Thyroid gland (tissue), 4 donors: ENCODE data around the gene LARP6.

Source experiments
- POLR2A ChIP-seq, 2 donors: fragments of 450-650 bp; IDR thresholded peaks; one replicate each; pipeline ENCODE4 v1.6.1; 2017; ENCODE audit warnings: antibody characterized with exemption in 2 of 2, mild to moderate bottlenecking in 2 of 2, moderate library complexity in 1 of 2
- TF ChIP-seq, protein P1 (sequence below), 6 experiments: fragments of 200-600 bp in 3 of 6; fragments of 450-650 bp in 3 of 6; sonication (generic) in 3 of 6; IDR thresholded peaks; one replicate each; pipeline ENCODE4 v1.5.1; 2016 to 2019; ENCODE audit warnings: antibody characterized with exemption in 6 of 6, mild to moderate bottlenecking in 2 of 6, inconsistent platforms in 1 of 6, moderate library complexity in 1 of 6

GRCh38 chr15:70788114-70789049 is 65.6 kb downstream of the LARP6 start:
- TF ChIP-seq, protein P1, sequence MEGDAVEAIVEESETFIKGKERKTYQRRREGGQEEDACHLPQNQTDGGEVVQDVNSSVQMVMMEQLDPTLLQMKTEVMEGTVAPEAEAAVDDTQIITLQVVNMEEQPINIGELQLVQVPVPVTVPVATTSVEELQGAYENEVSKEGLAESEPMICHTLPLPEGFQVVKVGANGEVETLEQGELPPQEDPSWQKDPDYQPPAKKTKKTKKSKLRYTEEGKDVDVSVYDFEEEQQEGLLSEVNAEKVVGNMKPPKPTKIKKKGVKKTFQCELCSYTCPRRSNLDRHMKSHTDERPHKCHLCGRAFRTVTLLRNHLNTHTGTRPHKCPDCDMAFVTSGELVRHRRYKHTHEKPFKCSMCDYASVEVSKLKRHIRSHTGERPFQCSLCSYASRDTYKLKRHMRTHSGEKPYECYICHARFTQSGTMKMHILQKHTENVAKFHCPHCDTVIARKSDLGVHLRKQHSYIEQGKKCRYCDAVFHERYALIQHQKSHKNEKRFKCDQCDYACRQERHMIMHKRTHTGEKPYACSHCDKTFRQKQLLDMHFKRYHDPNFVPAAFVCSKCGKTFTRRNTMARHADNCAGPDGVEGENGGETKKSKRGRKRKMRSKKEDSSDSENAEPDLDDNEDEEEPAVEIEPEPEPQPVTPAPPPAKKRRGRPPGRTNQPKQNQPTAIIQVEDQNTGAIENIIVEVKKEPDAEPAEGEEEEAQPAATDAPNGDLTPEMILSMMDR (IDR thresholded peaks at IDR 0.05), result no peak
- no peak for TF ChIP-seq POLR2A (IDR thresholded peaks at IDR 0.05)
